GM19372 (cell line): ENCODE data around the gene CDC42EP4.

Experiments used
- ATAC-seq: cut with Tn5 transposase; IDR thresholded peaks from one replicate; pipeline ENCODE4 v1.9.1; 2021; ENCODE audit warnings: mild to moderate bottlenecking, low read depth, moderate library complexity; ENCODE audit not compliant: unreplicated experiment

Gene CDC42EP4

GRCh38 chr17:73304438-73304837 lies 7.4 kb downstream of the CDC42EP4 start:
- no peak for ATAC-seq

GRCh38 chr17:73302189-73302588 lies 9.6 kb downstream of the CDC42EP4 start:
- ATAC-seq = no peak

- ATAC-seq = no peak
These were observed 10.4 kb downstream of the CDC42EP4 start for GRCh38 chr17:73301369-73301768.

DNA sequence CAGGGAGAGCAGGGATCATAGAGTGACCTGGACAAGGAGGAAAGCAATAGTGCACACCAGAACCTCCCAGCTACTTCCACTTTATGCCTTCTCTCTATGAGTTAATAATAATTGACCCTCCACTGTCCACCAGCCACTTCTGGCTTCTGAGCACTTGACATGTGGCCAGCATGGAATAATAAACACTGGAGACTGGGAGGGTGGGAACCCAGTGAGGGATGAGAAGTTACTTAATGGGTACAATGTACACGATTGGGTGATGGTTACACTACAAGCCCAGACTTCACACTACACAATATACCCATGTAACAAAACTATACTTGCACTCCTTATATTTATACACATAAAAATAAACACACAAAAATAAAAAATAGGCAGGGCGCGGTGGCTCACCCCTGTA lies 11.4 kb downstream of the CDC42EP4 start:
- no peak for ATAC-seq

DNA sequence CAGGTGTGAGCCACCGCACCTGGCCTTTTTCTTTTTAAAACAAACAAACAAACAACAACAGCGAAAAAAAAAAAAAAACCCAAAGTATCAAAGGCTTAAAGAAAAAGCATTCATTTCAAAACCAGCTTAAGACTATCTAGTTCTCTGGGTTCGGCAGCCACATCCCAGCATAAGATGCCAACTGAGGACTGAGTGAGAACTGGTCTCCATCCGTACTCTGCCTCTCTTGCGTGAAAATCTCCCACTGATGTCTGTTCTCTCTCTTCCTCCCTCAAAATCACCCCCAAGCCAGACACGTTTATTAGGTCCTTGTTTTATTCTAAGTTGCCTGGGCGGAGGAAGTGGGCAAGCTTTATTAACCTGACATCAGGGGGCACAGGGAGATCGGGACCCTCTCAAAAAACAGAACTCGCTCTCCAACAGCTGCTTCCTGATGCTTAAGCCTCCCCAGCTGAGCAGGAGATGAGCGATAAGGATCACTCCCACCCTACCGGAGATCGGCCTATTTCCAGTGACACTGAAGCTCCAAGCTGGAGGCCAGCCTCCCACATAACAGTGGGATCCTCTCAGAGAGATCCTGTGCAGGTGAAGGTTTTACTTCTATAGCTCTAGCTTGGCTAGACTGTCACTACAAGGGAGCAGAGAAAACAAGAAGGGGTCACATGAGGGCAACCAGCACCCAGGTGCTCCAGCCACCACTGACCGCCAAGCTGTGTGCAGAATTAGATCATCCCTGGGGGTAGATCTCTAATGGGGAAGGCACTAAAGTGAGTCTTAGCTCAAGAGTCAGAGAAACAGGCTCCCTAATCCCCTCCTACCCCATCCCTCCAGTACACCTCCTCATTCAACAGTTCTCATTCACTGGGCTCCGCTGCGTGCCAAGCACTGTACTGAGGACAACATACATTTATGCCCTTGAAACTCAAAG lies 13.6 kb downstream of the CDC42EP4 start:
- no peak for ATAC-seq

GRCh38 chr17:73293480-73293911 lies 18.3 kb downstream of the CDC42EP4 start:
- ATAC-seq = no peak

- ATAC-seq = no peak
These were observed 18.8 kb downstream of the CDC42EP4 start for GRCh38 chr17:73293031-73293430.

GRCh38 chr17:73292031-73292531 lies 19.7 kb downstream of the CDC42EP4 start:
- ATAC-seq = no peak

- peak; percentile 88 for ATAC-seq
These were observed 20.5 kb downstream of the CDC42EP4 start for GRCh38 chr17:73291260-73291801.

GRCh38 chr17:73290399-73291259 lies 21.2 kb downstream of the CDC42EP4 start:
- ATAC-seq = peak; percentile 14

DNA sequence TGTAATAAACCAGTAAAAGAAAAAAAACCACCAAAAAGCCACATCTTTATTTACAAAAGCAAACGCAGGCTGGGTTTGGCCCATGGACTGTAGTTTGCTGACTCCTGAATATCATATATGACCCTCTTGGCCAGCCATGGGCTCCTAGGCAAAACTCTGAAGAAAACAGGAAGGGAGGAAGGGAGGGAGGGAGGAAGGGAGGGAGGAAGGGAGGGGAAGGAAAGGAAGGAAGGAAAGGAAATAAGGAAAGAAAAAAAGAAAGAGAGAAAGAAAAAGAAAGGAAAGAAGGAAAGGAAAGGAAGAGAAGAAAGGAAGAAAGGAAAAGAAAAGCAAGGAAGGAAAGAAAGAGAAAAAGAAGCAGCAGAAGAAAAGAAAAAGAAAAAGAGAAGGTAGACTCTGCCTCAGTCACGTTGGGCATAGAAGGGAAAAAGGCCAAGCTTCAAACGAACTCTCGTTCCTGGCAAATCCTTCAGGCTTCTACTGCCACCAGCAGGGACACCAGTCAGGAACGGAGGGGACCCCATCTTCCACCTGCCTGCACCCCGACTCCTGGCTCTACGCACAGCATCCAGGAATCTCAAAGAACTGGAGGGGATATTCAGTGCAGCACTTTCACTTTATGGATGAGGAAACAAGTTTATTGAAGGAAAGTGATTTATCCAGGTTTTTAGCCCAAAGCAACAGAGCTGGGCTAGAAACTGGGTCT lies 22.1 kb downstream of the CDC42EP4 start:
- no peak for ATAC-seq

- ATAC-seq = no peak
These were observed 23.1 kb downstream of the CDC42EP4 start for GRCh38 chr17:73288534-73289302.

DNA sequence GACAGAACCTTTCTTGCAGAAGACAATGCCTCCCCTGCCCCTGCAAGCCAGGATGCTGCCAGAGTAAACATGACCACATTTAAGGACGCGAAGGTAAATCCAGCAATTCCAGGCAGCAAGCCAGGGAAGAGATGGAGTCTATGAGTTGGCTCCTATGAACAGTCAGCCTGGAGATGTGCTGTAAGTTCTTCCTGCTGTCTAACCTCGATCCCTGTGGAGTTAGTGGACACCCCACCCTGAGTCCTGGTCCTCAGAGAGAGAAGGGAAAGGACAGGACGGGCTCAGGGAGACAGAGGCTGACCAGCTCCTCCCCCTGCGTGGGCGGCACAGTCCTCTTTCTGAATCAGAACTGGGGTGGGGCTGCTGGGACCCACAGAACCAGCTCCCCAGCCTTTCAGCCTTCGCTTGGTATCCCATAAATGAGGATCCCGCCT lies 24.9 kb downstream of the CDC42EP4 start:
- no peak for ATAC-seq

DNA sequence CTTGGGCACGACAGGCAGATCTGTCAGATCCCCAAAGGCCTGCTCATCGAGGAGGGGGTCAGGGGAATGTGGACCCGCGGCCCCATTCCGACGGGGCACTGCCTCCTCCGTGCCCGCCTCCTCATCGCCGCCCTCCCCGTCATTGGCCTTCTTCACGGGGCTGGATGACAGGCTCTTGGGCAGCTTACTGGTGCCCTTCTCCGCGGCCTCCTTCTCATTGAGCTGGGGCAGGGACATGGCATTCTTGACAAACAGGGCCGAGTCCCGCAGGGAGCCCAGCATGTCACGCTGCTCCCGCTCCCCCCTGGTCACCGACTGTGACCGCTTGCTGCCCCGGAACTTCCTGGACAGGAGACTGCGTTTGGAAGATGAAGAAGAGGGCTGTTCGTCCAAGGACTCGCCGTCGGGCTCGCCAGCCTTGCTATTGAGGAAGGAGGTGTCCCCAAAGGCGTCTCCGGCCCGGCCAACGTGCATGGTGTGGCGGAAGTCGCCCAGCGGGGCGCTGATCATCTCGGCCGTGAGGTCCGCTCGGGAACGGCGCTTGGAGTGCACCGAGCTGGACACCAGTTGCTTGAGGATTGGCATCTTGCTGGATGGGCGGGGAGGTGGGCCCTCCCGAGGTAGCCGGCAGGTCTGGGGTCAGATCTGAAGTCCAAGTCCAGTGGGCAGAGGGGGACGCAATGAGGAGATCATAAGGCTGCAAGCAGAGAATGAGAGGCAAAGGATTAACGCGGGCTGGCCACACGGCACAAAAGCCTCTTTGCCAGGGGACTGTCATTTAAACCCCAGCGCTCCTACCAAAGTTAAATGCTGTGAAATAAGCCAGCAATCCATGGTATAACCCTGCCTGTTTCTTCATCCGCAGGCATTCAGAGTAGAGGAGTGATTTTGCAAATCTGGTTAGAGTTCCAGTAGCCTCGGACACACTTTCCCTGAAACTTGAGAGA lies 25.6 kb downstream of the CDC42EP4 start:
- ATAC-seq = no peak

DNA sequence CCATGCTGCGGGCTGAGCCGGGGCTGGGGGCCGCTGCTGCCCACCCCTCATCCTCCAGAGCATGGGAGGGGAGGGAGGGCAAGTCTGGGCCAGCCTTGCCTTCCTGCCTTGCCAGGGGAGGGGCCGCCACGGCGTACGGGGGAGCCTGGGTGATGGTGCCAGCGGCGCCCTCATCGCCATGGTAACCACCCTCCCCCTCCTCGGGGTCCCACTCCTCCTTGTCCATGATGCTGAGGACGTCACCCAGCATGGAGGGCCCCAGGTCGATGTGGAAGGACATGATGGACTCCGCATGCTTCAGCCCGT lies 26.2 kb downstream of the CDC42EP4 start:
- ATAC-seq = no peak

- no peak for ATAC-seq
These were observed 26.7 kb downstream of the CDC42EP4 start for GRCh38 chr17:73284906-73285602.

GRCh38 chr17:73284354-73284753 lies 27.4 kb downstream of the CDC42EP4 start:
- no peak for ATAC-seq

DNA sequence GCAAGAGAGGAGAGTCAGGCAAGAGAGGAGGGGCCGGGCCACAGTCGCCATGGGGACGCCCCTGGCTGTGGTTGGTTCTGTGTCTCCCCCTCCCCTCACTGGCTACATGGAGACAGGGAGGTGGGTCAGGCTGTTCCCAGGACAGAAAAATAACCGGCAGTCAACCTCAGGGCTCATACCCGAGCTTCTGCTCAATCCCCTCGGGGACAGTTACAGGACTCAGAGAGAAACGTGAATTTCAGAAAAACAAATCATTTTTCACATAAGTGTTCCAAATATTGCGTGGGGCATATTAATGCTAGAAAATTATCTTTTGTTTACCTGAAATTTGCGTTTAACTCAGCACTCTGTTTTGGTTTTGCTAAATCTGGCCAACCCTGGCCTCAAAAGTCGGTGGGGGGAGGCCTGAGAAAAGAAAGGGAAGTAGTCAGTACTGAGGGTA lies 27.9 kb downstream of the CDC42EP4 start:
- no peak for ATAC-seq
